Smooth muscle cell (in vitro differentiated cells): ENCODE data around the gene SDHAF2. TPM values are rescaled to one million over a fixed set of nuclear protein-coding genes. Genes with fewer than 3 reads are reported as not detected.

Source experiments
- DNase-seq: peaks from one replicate; lab custom pipeline; 2025; ENCODE audit not compliant: unreplicated experiment; lab: John Stamatoyannopoulos, UW
- H2AFZ ChIP-seq: fragments of 200-600 bp; sonication (generic); 2 replicates; pipeline ENCODE4 v1.6.0; 2016; ENCODE audit warnings: antibody characterized with exemption, low read depth, mild to moderate bottlenecking
- H3F3A ChIP-seq: fragments of 200-600 bp; sonication (generic); 2 replicates; pipeline ENCODE4 v1.6.0; 2017; ENCODE audit warnings: antibody characterized with exemption, low read depth
- H3K27ac ChIP-seq: fragments of 200-600 bp; sonication (generic); 2 replicates; pipeline ENCODE4 v1.5.1; 2016; ENCODE audit warnings: low read depth, mild to moderate bottlenecking
- H3K27me3 ChIP-seq: fragments of 200-600 bp; sonication (generic); 2 replicates; pipeline ENCODE4 v1.6.1; 2016; ENCODE audit warnings: low read depth, mild to moderate bottlenecking
- H3K36me3 ChIP-seq: fragments of 200-600 bp; sonication (generic); 2 replicates; pipeline ENCODE4 v1.5.1; 2016; ENCODE audit warnings: low read depth
- H3K4me1 ChIP-seq: fragments of 200-600 bp; sonication (generic); 2 replicates; pipeline ENCODE4 v1.5.1; 2016; ENCODE audit warnings: low read depth
- H3K4me2 ChIP-seq: fragments of 200-600 bp; sonication (generic); 2 replicates; pipeline ENCODE4 v1.6.0; 2016; ENCODE audit warnings: mild to moderate bottlenecking
- H3K4me3 ChIP-seq: fragments of 200-600 bp; sonication (generic); 2 replicates; pipeline ENCODE4 v1.5.1; 2016; ENCODE audit warnings: mild to moderate bottlenecking
- H3K79me2 ChIP-seq: fragments of 200-600 bp; sonication (generic); 2 replicates; pipeline ENCODE4 v1.6.0; 2016; ENCODE audit warnings: low read depth, mild to moderate bottlenecking
- H3K9ac ChIP-seq: fragments of 200-600 bp; sonication (generic); 2 replicates; pipeline ENCODE4 v1.6.0; 2016; ENCODE audit warnings: low read depth
- H3K9me3 ChIP-seq: fragments of 200-600 bp; sonication (generic); replicated peaks from 2 replicates; pipeline ENCODE4 v1.5.1; 2016; ENCODE audit warnings: low read depth
- H4K20me1 ChIP-seq: fragments of 200-600 bp; sonication (generic); 2 replicates; pipeline ENCODE4 v1.6.0; 2016; ENCODE audit warnings: low read depth
- WGBS: methylation state at CpG from one replicate; pipeline ENCODE4 v1.1.7; 2016; ENCODE audit warnings: low lambda C conversion rate; 5-methylcytosine and 5-hydroxymethylcytosine counted together
- polyA plus RNA-seq: library from polyadenylated mRNA; unstranded; fragments of >200 nt; fragmentation: Nextera tagmentation; extraction: Ambion mirVana; gene quantifications from 2 replicates; pipeline ENCODE4 v1.2.1, GENCODE V29; 2016
- total RNA-seq: library from RNA; depleted of rRNA; stranded (reverse); fragments of >200 nt; gene quantifications from 2 replicates; pipeline ENCODE4 v1.2.3, GENCODE V29; 2014
- TF ChIP-seq, protein P1 (sequence below): fragments of 200-600 bp; sonication (generic); IDR thresholded peaks from 2 replicates; pipeline ENCODE4 v1.5.1; 2017; ENCODE audit warnings: borderline replicate concordance, mild to moderate bottlenecking, antibody characterized with exemption; ENCODE audit not compliant: insufficient read depth, poor library complexity, severe bottlenecking

The SDHAF2 gene
- total and polyA plus RNA-seq, 2 experiments from 2014 or later = 25.0 to 47.1 TPM

- no peak overlapping the region for H2AFZ ChIP-seq
- H3K36me3 ChIP-seq = no peaks in the 10 kb centered on the region
- TF ChIP-seq, protein P1, sequence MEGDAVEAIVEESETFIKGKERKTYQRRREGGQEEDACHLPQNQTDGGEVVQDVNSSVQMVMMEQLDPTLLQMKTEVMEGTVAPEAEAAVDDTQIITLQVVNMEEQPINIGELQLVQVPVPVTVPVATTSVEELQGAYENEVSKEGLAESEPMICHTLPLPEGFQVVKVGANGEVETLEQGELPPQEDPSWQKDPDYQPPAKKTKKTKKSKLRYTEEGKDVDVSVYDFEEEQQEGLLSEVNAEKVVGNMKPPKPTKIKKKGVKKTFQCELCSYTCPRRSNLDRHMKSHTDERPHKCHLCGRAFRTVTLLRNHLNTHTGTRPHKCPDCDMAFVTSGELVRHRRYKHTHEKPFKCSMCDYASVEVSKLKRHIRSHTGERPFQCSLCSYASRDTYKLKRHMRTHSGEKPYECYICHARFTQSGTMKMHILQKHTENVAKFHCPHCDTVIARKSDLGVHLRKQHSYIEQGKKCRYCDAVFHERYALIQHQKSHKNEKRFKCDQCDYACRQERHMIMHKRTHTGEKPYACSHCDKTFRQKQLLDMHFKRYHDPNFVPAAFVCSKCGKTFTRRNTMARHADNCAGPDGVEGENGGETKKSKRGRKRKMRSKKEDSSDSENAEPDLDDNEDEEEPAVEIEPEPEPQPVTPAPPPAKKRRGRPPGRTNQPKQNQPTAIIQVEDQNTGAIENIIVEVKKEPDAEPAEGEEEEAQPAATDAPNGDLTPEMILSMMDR = no peak
- no peak overlapping the region for H3K4me3 ChIP-seq
- H4K20me1 ChIP-seq = peaks cover 40% of the 10 kb centered on the region
- H3F3A ChIP-seq = peaks cover 5% of the 10 kb centered on the region
- H3K27me3 ChIP-seq = no peaks in the 10 kb centered on the region
- no peak overlapping the region for H3K9ac ChIP-seq
- no peak overlapping the region for H3K27ac ChIP-seq
- no peaks in the 10 kb centered on the region for H3K4me1 ChIP-seq
- DNase-seq = no peak
- no peaks in the 10 kb centered on the region for H3K9me3 ChIP-seq
- 80% methylated on average over 7 of the region's 7 CpGs for WGBS
- no peaks in the 10 kb centered on the region for H3K79me2 ChIP-seq
- H3K4me2 ChIP-seq = no peak overlapping the region
These were observed 38.1 kb downstream of the SDHAF2 start for GRCh38 chr11:61468002-61468401.

DNA sequence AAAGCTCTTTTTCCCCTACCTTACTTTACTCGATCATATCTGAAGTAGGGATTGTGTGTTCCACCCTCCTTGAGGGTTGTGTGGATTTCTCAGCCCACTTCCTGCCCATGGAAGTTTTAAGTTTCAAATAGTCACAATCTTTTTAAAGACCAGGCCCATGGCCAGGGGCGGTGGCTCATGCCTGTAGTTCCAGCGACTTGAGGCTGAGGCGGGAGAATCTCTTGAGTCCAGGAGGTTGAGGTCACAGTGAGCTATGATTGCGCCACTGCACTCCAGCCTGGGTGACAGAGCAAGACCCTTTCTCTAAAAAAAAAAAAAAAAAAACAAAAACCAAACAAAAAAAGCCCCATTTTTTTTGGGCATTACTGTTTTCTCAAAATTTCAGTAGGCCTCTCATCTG lies 42.4 kb downstream of the SDHAF2 start:
- 64% methylated on average over 5 of the region's 5 CpGs for WGBS
- TF ChIP-seq, protein P1 = no peak

GRCh38 chr11:61472868-61473267 lies 42.9 kb downstream of the SDHAF2 start:
- no peak for DNase-seq
- Histone ChIP-seq H2AFZ (no peak overlapping the region), H3K27ac (no peak overlapping the region), H3K4me2 (no peak overlapping the region), H3K9me3 (no peaks in the 10 kb centered on the region), H3K36me3 (no peaks in the 10 kb centered on the region), H3K27me3 (no peaks in the 10 kb centered on the region), H3K4me3 (no peak overlapping the region), H3F3A (peaks cover 10% of the 10 kb centered on the region), H4K20me1 (peaks cover 57% of the 10 kb centered on the region), H3K9ac (no peak overlapping the region), H3K79me2 (no peaks in the 10 kb centered on the region), H3K4me1 (no peaks in the 10 kb centered on the region)
- WGBS = 98% methylated on average over 5 of the region's 5 CpGs
- TF ChIP-seq, protein P1 = no peak

More for the DNA sequence above, 42.4 kb downstream of the SDHAF2 start:
- Histone ChIP-seq H3K9ac (no peak overlapping the region), H3F3A (peaks cover 10% of the 10 kb centered on the region), H3K9me3 (no peaks in the 10 kb centered on the region), H3K4me3 (no peak overlapping the region), H3K27me3 (no peaks in the 10 kb centered on the region), H3K4me2 (no peak overlapping the region), H3K4me1 (no peaks in the 10 kb centered on the region), H4K20me1 (peaks cover 52% of the 10 kb centered on the region), H3K79me2 (no peaks in the 10 kb centered on the region), H2AFZ (no peak overlapping the region), H3K36me3 (no peaks in the 10 kb centered on the region), H3K27ac (no peak overlapping the region)
- no peak for DNase-seq

- no peaks in the 10 kb centered on the region for H3K36me3 ChIP-seq
- H3K4me1 ChIP-seq = no peaks in the 10 kb centered on the region
- no peak overlapping the region for H3K9ac ChIP-seq
- TF ChIP-seq, protein P1 = no peak
- peaks cover 60% of the 10 kb centered on the region for H4K20me1 ChIP-seq
- no peaks in the 10 kb centered on the region for H3K27me3 ChIP-seq
- no peak overlapping the region for H3K4me3 ChIP-seq
- H3F3A ChIP-seq = peaks cover 10% of the 10 kb centered on the region
- no peak for DNase-seq
- no peak overlapping the region for H2AFZ ChIP-seq
- WGBS = 69% methylated on average over 3 of the region's 3 CpGs
- H3K9me3 ChIP-seq = no peaks in the 10 kb centered on the region
- H3K4me2 ChIP-seq = no peak overlapping the region
- H3K79me2 ChIP-seq = no peaks in the 10 kb centered on the region
- no peak overlapping the region for H3K27ac ChIP-seq
These were observed 43.6 kb downstream of the SDHAF2 start for GRCh38 chr11:61473370-61474012.
